Transverse colon (tissue), 4 donors: ENCODE measurements around the gene KLHL29. TPM values are rescaled to one million over a fixed set of nuclear protein-coding genes. Genes with fewer than 3 reads are reported as not detected.

Experiments
- DNase-seq: peaks from one replicate; pipeline ENCODE4 v3.0.0-alpha.2; 2019
- H3K27ac ChIP-seq, 4 donors: fragments of 200-600 bp; sonication (generic); 2 replicates each; pipeline ENCODE4 v1.5.1; 2016 to 2018; ENCODE audit warnings: inconsistent platforms in 4 of 4
- H3K27me3 ChIP-seq: fragments of 200-600 bp; sonication (generic); 2 replicates; pipeline ENCODE4 v1.5.1; 2017; ENCODE audit warnings: inconsistent platforms
- H3K36me3 ChIP-seq, 4 donors: fragments of 200-600 bp; sonication (generic); 2 replicates each; pipeline ENCODE4 v1.5.1; 2017 to 2019; ENCODE audit warnings: inconsistent platforms in 4 of 4
- H3K4me1 ChIP-seq, 4 donors: fragments of 200-600 bp; sonication (generic); 2 replicates each; pipeline ENCODE4 v1.5.1; 2017 to 2020; ENCODE audit warnings: inconsistent platforms in 4 of 4
- H3K4me3 ChIP-seq, 4 donors: fragments of 200-600 bp; sonication (generic); 1 replicate in 1 of 4; 2 replicates in 3 of 4; pipeline versions ENCODE4 v1.5.1 to v1.6.1; 2017 to 2019; ENCODE audit warnings: inconsistent platforms in 4 of 4
- H3K9me3 ChIP-seq, 2 donors: fragments of 200-600 bp; sonication (generic); 2 replicates each; pipeline ENCODE4 v1.5.1; 2017 to 2019; ENCODE audit warnings: inconsistent platforms in 2 of 2
- EP300 ChIP-seq: sonication (generic); formaldehyde crosslinking; IDR thresholded peaks from one replicate; pipeline ENCODE4 v1.6.1; 2017; ENCODE audit warnings: antibody characterized with exemption, low read depth
- POLR2A ChIP-seq: fragments of 450-650 bp; IDR thresholded peaks from one replicate; pipeline ENCODE4 v1.6.1; 2016; ENCODE audit warnings: antibody characterized with exemption, mild to moderate bottlenecking, moderate library complexity
- POLR2AphosphoS5 ChIP-seq, 3 donors: sonication (generic); formaldehyde crosslinking; IDR thresholded peaks; one replicate each; pipeline ENCODE4 v1.6.1; 2016; ENCODE audit warnings: antibody characterized with exemption in 3 of 3
- WGBS, 2 donors: methylation state at CpG; one replicate each; pipeline ENCODE4 v1.1.5; 2018; ENCODE audit warnings: low coverage in 1 of 2; 5-methylcytosine and 5-hydroxymethylcytosine counted together
- in situ Hi-C, 4 donors: fragments of 200-750 bp; cut with MboI; loops; one replicate each; pipeline versions ENCODE4 v1.15.0 to v1.15.1; 2017; ENCODE audit warnings: low sequenced_read_pairs in 3 of 4, low pct_ligation_motif_present in 1 of 4, low pct_unique_long_range_greater_than_20kb in 1 of 4
- intact Hi-C: fragments of 100-400 bp; cut with DNase I; formaldehyde crosslinking; loops from one replicate; pipeline ENCODE4 v1.15.1; 2023; ENCODE audit warnings: low total_unique reads
- total RNA-seq, 4 donors: library from RNA; depleted of rRNA; stranded (reverse); fragments of >200 nt; gene quantifications; one replicate each; pipeline ENCODE4 v1.1.0, GENCODE V29; 2016
- TF ChIP-seq, protein P1 (sequence below), 5 experiments: fragments of 200-600 bp in 3 of 5; fragments of 450-650 bp in 2 of 5; sonication (generic) in 3 of 5; IDR thresholded peaks; 1 replicate in 2 of 5; 2 replicates in 3 of 5; pipeline ENCODE4 v1.5.1; 2016 to 2017; ENCODE audit warnings: antibody characterized with exemption in 5 of 5, inconsistent platforms in 3 of 5, mild to moderate bottlenecking in 2 of 5, moderate library complexity in 1 of 5

KLHL29 gene
- total RNA-seq, 4 donors from 2014 or later, result 3.3 to 16.5 (median 5.8) TPM

- peak overlapping the region; percentile 56 to 84 (median 82) for H3K27ac ChIP-seq
- 76 to 82% methylated on average over 2 to 8 of the region's 8 CpGs for WGBS, 2 donors
- H3K27me3 ChIP-seq, result no peaks in the 10 kb centered on the region
- H3K4me1 ChIP-seq, result peaks cover 0 to 6% (median 5%) of the 10 kb centered on the region in 4 donors
- H3K9me3 ChIP-seq, result no peaks in the 10 kb centered on the region
- intact Hi-C loops (no loop called here), in situ Hi-C loops (no loop called here)
- H3K4me3 ChIP-seq, result no peak overlapping the region
- no peak for DNase-seq
- H3K36me3 ChIP-seq, result no peaks in the 10 kb centered on the region
- TF ChIP-seq POLR2A, result no peak
- TF ChIP-seq EP300, result no peak
- TF ChIP-seq, protein P1, sequence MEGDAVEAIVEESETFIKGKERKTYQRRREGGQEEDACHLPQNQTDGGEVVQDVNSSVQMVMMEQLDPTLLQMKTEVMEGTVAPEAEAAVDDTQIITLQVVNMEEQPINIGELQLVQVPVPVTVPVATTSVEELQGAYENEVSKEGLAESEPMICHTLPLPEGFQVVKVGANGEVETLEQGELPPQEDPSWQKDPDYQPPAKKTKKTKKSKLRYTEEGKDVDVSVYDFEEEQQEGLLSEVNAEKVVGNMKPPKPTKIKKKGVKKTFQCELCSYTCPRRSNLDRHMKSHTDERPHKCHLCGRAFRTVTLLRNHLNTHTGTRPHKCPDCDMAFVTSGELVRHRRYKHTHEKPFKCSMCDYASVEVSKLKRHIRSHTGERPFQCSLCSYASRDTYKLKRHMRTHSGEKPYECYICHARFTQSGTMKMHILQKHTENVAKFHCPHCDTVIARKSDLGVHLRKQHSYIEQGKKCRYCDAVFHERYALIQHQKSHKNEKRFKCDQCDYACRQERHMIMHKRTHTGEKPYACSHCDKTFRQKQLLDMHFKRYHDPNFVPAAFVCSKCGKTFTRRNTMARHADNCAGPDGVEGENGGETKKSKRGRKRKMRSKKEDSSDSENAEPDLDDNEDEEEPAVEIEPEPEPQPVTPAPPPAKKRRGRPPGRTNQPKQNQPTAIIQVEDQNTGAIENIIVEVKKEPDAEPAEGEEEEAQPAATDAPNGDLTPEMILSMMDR (IDR thresholded peaks at IDR 0.05), result no peak
- no peak for TF ChIP-seq POLR2AphosphoS5 (IDR thresholded peaks at IDR 0.05)
Observed at GRCh38 chr2:23601301-23601965, 216.5 kb downstream of the KLHL29 start.

DNA sequence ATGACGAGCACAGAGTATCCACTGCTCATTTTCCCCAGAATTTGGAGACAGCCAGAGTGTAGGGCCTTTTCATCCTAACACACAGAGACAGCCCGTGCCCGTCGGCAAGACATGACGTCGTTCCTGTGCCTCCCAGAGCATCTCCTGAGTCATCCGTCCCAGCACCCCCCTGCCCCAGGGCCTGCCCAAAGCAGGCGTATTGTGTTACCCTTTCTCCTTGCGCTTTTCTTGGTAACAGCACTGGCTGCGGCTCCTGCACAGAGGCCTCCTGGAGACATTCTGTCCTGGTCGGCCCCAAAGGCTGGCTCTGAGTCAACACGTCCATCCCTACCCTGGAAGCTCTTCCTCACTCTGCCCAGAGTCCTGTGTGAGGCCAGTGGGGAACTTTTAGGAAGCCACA is 217.1 kb downstream of the KLHL29 start:
- Histone ChIP-seq H3K36me3 (no peaks in the 10 kb centered on the region), H3K4me3 (no peak overlapping the region), H3K9me3 (no peaks in the 10 kb centered on the region), H3K27ac (peak overlapping the region; percentile 58 to 84 (median 82)), H3K4me1 (peaks cover 0 to 5% (median 1%) of the 10 kb centered on the region in 4 donors), H3K27me3 (no peaks in the 10 kb centered on the region)
- in situ Hi-C loops, result no loop called here
- peak; percentile 55 for DNase-seq
- 69% methylated on average over 12 of the region's 12 CpGs; no CpG with 5 or more reads in 1 of the 2 donors for WGBS, 2 donors
- intact Hi-C loops, result no loop called here
- TF ChIP-seq EP300, result peak; percentile 95
- peak; percentile 37 to 75 (median 64) for TF ChIP-seq POLR2AphosphoS5 (IDR thresholded peaks at IDR 0.05)
- no peak for TF ChIP-seq POLR2A
- TF ChIP-seq, protein P1 (IDR thresholded peaks at IDR 0.05), result no peak

DNA sequence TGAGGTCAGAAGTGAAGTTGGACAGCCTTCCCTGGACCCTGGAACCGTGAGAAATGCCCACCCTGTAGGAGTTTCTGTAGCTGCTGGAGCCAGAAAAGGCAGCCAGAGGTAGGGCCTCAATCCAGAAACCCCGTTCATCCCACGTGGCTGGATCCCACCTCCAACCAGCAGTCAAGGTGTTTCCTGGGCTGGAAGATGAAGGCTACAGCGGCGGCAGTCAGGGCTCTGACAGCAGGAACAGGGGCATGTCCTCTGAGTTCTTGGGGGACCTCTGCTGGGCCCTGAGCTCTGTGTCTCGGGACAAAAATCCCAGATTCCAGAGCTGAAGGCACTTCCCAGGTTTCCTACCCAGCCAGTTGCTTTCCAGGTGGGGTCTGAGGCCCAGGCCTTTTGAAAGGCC is 218.2 kb downstream of the KLHL29 start:
- Histone ChIP-seq H3K4me1 (peaks cover 0 to 5% (median 1%) of the 10 kb centered on the region in 4 donors), H3K36me3 (no peaks in the 10 kb centered on the region), H3K4me3 (no peak overlapping the region), H3K9me3 (no peaks in the 10 kb centered on the region), H3K27me3 (no peaks in the 10 kb centered on the region), H3K27ac (peak overlapping the region; percentile 58 to 84 (median 82))
- intact Hi-C loops (no loop called here), in situ Hi-C loops (no loop called here)
- TF ChIP-seq POLR2AphosphoS5 (IDR thresholded peaks at IDR 0.05) (no peak), POLR2A (no peak), EP300 (no peak)
- TF ChIP-seq, protein P1 (IDR thresholded peaks at IDR 0.05), result no peak
- WGBS, 2 donors, result 93% methylated on average over 6 of the region's 6 CpGs; no CpG with 5 or more reads in 1 of the 2 donors
- no peak for DNase-seq

DNA sequence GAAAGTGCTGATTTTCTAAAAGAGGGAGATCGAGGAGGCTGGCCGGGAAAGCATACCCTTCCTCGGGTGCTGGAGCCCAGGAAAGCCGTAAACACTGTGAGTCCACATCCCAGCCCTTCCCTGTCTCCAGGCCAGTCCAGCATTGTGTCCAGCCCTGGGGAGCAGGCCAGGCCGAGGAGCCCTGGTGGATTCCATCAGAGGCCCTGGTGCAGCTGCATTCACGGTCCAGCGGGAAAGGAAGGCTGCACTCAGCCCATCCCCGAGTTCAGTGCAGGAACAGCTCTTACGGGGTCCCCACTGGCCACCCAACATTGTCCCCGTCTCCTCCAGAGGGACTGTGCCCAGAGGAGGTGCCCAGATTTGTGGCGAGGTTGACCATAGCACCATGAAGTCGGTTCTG is 218.6 kb downstream of the KLHL29 start:
- no peaks in the 10 kb centered on the region for H3K36me3 ChIP-seq
- WGBS, 2 donors, result 83% methylated on average over 7 of the region's 12 CpGs; no CpG with 5 or more reads in 1 of the 2 donors
- no peaks in the 10 kb centered on the region for H3K9me3 ChIP-seq
- in situ Hi-C loops (no loop called here), intact Hi-C loops (no loop called here)
- H3K27me3 ChIP-seq, result no peaks in the 10 kb centered on the region
- no peak for DNase-seq
- H3K4me1 ChIP-seq, result peaks cover 0 to 5% (median 1%) of the 10 kb centered on the region in 4 donors
- TF ChIP-seq POLR2A (no peak), EP300 (no peak), POLR2AphosphoS5 (IDR thresholded peaks at IDR 0.05) (no peak)
- TF ChIP-seq, protein P1 (IDR thresholded peaks at IDR 0.05), result no peak
- H3K4me3 ChIP-seq, result no peak overlapping the region
- H3K27ac ChIP-seq, result peak overlapping the region; percentile 58 to 84 (median 82)
